ENCODE measurements around the gene TIAM2.
"Not testable (repeated sequence)": the region's sequence is repeated elsewhere in the genome, so short reads cannot be mapped to it uniquely, and the experiment has no call there.

Gene TIAM2

GRCh38 chr6:155066361-155066760 is 71.2 kb downstream of the TIAM2 start:
- no peak for DNase-seq

DNA sequence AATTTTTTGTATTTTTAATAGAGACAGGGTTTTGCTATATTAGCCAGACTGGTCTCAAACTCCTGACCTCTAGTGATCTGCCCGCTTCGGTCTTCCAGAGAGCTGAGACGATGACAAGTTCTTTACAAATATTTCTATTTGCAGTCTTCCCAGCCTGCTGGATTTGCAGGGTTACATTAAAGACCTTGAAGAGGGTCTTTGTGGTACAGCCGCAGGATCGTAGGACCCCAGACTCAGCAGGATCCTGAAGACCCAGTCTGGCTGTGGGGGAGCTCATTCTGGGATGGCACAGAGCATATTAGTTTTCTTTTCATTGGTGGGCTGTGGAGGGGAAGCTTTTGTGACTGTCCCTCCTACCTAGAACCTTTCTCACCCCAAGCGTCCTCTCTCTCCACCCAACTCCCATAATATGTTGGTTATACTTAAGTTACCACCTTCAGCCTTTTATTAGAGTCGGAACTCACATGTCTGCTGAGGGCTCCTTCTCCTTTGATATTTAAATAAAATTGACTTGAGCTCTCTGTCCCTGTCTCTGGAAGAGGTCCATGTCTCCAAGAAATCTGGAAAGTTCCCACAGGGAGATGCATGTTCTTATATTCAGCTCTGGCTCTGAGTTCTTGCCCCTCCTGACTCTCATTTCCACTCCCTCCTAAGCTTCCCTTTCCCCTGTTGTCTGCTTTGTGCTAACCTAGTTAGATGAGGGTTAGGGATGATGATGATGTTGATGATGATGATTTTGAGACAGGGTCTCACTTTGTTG is 72.0 kb downstream of the TIAM2 start:
- no peak for DNase-seq

GRCh38 chr6:155067956-155068615 is 73.0 kb downstream of the TIAM2 start:
- no peak for DNase-seq

DNA sequence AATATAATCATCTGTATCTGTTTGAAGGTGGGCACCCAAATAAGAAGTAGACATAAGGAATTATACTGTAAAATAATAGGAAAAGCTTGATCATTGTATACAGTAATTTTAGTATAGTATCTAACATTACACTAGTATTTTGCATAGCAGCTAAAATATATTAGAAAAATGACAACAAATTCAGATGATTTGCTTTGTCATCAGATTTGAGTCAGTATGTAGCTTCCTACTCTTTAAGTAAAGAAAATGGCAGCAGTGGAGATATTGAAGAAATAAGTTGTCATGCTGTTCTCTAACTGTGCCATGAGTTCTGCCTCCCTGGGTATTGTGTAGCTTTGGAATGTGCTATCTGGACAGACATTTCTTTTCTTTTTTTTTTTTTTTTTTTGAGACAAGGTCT is 74.4 kb downstream of the TIAM2 start:
- no peak for DNase-seq

GRCh38 chr6:155075930-155076695 is 81.0 kb downstream of the TIAM2 start:
- DNase-seq, result no peak

GRCh38 chr6:155077331-155077730 is 82.2 kb downstream of the TIAM2 start:
- no peak for DNase-seq

GRCh38 chr6:155077784-155078183 is 82.7 kb downstream of the TIAM2 start:
- DNase-seq, result no peak

DNA sequence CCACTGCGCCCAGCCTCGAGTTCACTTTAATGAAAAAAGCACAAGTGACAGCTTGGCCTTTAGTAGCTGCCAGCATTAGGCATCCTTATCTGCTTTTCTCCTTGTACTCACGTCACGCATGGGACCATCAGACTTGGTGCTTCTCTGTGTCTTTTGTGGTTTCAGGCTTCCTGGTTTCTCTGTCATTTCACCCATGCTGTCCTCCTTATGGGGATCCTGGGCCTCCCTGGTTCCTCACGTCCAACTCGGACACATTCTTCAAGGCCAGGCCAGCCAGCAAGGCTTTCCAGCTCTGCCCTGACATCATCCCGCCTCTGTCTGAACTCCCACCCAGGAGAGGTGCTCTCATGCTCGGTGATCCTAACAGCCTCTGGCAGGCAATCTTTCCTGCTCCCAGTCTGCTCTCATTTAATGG is 83.2 kb downstream of the TIAM2 start:
- no peak for DNase-seq

DNA sequence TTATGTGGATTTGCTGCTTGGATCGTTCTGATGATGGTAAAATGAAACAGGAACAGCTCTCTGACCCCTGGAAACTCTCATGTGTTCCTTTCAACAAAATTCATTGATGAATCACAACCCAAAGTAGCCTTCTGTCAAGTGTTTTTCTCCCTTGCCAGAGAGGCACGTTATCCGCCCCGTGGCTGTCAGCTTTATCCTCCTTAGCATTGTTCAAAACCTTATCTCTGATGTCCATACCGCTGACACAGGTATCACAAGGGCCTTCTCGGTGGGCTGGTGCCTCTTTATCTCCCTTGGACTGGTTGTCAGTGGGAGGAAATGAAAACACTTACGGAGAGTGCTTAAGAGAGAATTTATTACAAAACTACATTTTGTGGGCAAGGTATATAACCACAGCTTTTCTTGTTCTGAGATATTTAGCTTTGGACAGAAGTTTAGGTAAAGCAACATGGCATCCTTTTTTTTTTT is 84.9 kb downstream of the TIAM2 start:
- DNase-seq, result no peak

- no peak for DNase-seq
These were observed 86.0 kb downstream of the TIAM2 start for GRCh38 chr6:155080881-155081845.

DNA sequence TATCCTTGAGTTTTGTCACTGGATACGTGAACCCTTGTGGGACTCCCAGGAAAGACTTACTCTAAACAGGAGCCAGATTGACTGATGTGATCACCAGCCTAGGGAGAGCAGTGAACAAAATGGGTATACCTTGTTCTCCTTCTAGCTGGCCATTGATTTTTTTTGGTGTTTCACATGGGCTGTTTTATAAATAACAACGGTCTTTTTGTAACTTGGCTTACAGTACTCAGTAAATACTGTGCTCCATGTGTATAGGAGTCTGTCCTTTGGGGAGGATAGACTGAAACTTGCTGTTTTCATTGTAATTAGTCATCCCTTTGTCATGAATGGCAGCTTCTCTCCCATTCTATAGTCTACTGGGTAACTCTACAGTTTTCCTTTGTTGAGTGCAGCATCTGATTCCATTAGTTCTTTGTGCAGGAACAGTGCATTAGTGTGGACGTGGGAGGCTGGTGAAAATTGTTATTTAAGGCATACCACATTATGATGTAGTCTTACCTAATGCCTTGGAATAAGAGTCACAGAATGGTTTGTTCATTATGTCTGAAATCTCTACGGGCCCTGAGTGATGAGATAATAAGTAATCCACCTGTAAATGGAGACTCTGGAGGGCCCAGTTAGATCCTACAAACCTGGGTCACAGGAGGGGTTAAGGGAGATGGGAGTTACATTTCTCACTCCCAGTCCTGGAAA is 89.5 kb downstream of the TIAM2 start:
- no peak for DNase-seq

- no peak for DNase-seq
These were observed 90.6 kb downstream of the TIAM2 start for GRCh38 chr6:155085582-155086257.

DNA sequence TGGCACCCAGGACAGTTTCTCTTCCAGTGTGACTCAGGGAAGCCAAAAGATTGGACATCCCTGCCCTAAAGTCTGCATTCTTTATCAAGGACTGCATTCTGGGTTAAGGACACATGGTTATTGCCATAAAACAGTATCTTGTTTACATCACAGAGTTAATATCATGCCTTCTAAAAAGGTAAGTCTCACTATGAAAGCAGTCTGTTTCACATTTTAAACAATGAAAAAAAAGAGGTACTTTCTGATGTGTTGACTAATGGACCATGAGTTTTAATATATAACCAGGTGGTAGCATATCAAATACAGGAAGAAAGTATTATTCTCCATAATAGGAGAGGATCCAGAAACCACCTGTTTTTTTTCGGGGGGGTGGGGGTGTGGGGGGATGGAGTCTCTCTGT is 93.7 kb downstream of the TIAM2 start:
- no peak for DNase-seq

GRCh38 chr6:155089746-155090145 is 94.6 kb downstream of the TIAM2 start:
- DNase-seq, result no peak

GRCh38 chr6:155090166-155090565 is 95.1 kb downstream of the TIAM2 start:
- no peak for DNase-seq

- DNase-seq, result no peak
These were observed 96.6 kb downstream of the TIAM2 start for GRCh38 chr6:155091756-155092155.

GRCh38 chr6:155093430-155093829 is 98.3 kb downstream of the TIAM2 start:
- peak; percentile 28 for DNase-seq

- no peak for DNase-seq
These were observed 105.0 kb downstream of the TIAM2 start for GRCh38 chr6:155100087-155100486.

DNA sequence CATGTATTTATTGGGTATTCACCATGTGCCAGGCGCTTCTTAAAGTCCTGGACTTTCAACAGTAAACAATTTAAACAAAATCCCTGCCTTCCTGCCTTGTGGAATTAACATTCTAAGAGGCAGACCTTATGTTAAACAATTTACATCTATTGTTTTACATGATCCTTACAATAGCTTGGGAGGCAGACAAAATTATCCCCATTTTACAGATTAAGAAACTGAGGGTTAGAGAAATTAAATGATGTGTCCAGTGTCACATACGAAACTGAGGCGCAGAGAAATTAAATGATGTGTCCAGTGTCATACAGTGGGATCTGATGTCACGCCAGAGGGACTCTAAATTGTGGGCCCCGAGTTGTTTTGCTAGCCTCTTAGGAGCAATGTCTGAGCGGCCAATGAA is 105.5 kb downstream of the TIAM2 start:
- DNase-seq, result no peak

- DNase-seq, result not testable (repeated sequence)
These were observed 108.0 kb downstream of the TIAM2 start for GRCh38 chr6:155103083-155103645.

- peak; percentile 47 for DNase-seq
These were observed 108.8 kb downstream of the TIAM2 start for GRCh38 chr6:155103816-155104366.
